H9 (cell line): Measurements from ENCODE around the gene SLAMF6. TPM values are rescaled to one million over a fixed set of nuclear protein-coding genes. Genes with fewer than 3 reads are reported as not detected.

ENCODE experiments used
- DNase-seq: peaks from one replicate; pipeline ENCODE4 v3.0.0-alpha.2; 2017
- H2AFZ ChIP-seq: one replicate; pipeline ENCODE4 v1.6.1; 2013; ENCODE audit warnings: mild to moderate bottlenecking, low read length, control low read depth, moderate library complexity
- H2AK5ac ChIP-seq: 2 replicates; pipeline ENCODE4 v1.6.1; 2013; ENCODE audit warnings: low read length, control low read depth, mixed read lengths; ENCODE audit not compliant: insufficient read length
- H2BK120ac ChIP-seq: one replicate; pipeline ENCODE4 v1.6.1; 2013; ENCODE audit warnings: low read depth, mild to moderate bottlenecking, low read length, control low read depth, inconsistent platforms; ENCODE audit not compliant: poor library complexity, severe bottlenecking
- H2BK12ac ChIP-seq: 2 replicates; pipeline ENCODE4 v1.6.1; 2013; ENCODE audit warnings: low read length, control low read depth, mixed read lengths, low read depth; ENCODE audit not compliant: insufficient read length
- H2BK15ac ChIP-seq: 2 replicates; pipeline ENCODE4 v1.6.1; 2013; ENCODE audit warnings: low read depth, low read length, control low read depth
- H2BK20ac ChIP-seq: one replicate; pipeline ENCODE4 v1.6.1; 2013; ENCODE audit warnings: low read depth, mild to moderate bottlenecking, low read length, control low read depth, inconsistent platforms; ENCODE audit not compliant: poor library complexity, severe bottlenecking
- H2BK5ac ChIP-seq: 2 replicates; pipeline ENCODE4 v1.6.1; 2013; ENCODE audit warnings: low read length, control low read depth, mixed read lengths; ENCODE audit not compliant: insufficient read length
- H3K14ac ChIP-seq: 2 replicates; pipeline ENCODE4 v1.6.1; 2013; ENCODE audit warnings: low read length, control low read depth; ENCODE audit not compliant: insufficient read depth
- H3K18ac ChIP-seq: 2 replicates; pipeline ENCODE4 v1.6.1; 2013; ENCODE audit warnings: low read depth, mild to moderate bottlenecking, mixed read lengths, low read length, control low read depth; ENCODE audit not compliant: insufficient read length
- H3K23ac ChIP-seq: 2 replicates; pipeline ENCODE4 v1.6.1; 2013; ENCODE audit warnings: low read length, control low read depth, mixed read lengths, low read depth; ENCODE audit not compliant: insufficient read length
- H3K23me2 ChIP-seq: 2 replicates; pipeline ENCODE4 v1.6.1; 2013; ENCODE audit warnings: low read depth, mild to moderate bottlenecking, mixed read lengths, low read length, control low read depth; ENCODE audit not compliant: insufficient read length, poor library complexity, severe bottlenecking
- H3K27ac ChIP-seq: 2 replicates; pipeline ENCODE4 v1.5.1; 2013; ENCODE audit warnings: low read length, control low read depth, mixed read lengths, low read depth; ENCODE audit not compliant: insufficient read length
- H3K27me3 ChIP-seq: 2 replicates; pipeline ENCODE4 v1.6.1; 2013; ENCODE audit warnings: low read length, control low read depth, inconsistent platforms; ENCODE audit not compliant: insufficient read depth
- H3K4ac ChIP-seq: 2 replicates; pipeline ENCODE4 v1.6.1; 2013; ENCODE audit warnings: low read depth, mild to moderate bottlenecking, control low read depth, inconsistent platforms, low read length, moderate library complexity
- H3K4me1 ChIP-seq: 2 replicates; pipeline ENCODE4 v1.6.1; 2013; ENCODE audit warnings: low read length, control low read depth, inconsistent platforms; ENCODE audit not compliant: insufficient read depth
- H3K4me2 ChIP-seq: 2 replicates; pipeline ENCODE4 v1.6.1; 2013; ENCODE audit warnings: low read length, control low read depth, mixed read lengths; ENCODE audit not compliant: insufficient read length, insufficient read depth
- H3K56ac ChIP-seq: 2 replicates; pipeline ENCODE4 v1.6.1; 2013; ENCODE audit warnings: low read depth, mild to moderate bottlenecking, mixed read lengths, low read length, control low read depth; ENCODE audit not compliant: insufficient read length
- H3K79me1 ChIP-seq: 2 replicates; pipeline ENCODE4 v1.6.1; 2013; ENCODE audit warnings: low read depth, mild to moderate bottlenecking, moderate library complexity, low read length, control low read depth, inconsistent platforms; ENCODE audit not compliant: insufficient read depth, poor library complexity, severe bottlenecking
- H3K79me2 ChIP-seq: 2 replicates; pipeline ENCODE4 v1.6.1; 2013; ENCODE audit warnings: low read length, control low read depth, inconsistent platforms; ENCODE audit not compliant: insufficient read depth
- H3K9ac ChIP-seq: 2 replicates; pipeline ENCODE4 v1.6.1; 2013; ENCODE audit warnings: low read length, control low read depth, mixed read lengths; ENCODE audit not compliant: insufficient read length; ENCODE audit errors: extremely low read depth
- H3K9me3 ChIP-seq: one replicate; pipeline ENCODE4 v1.6.1; 2013; ENCODE audit warnings: low read depth, low read length, inconsistent platforms; ENCODE audit not compliant: control insufficient read depth
- H3T11ph ChIP-seq: one replicate; pipeline ENCODE4 v1.6.1; 2013; ENCODE audit warnings: mild to moderate bottlenecking, low read length, control low read depth, inconsistent platforms
- H4K20me1 ChIP-seq: one replicate; pipeline ENCODE4 v1.6.1; 2013; ENCODE audit not compliant: control insufficient read depth, insufficient read length, insufficient read depth
- H4K5ac ChIP-seq: 2 replicates; pipeline ENCODE4 v1.6.1; 2013; ENCODE audit warnings: low read depth, mild to moderate bottlenecking, mixed read lengths, low read length, control low read depth; ENCODE audit not compliant: insufficient read length
- H4K8ac ChIP-seq: replicated peaks from 2 replicates; pipeline ENCODE4 v1.6.1; 2013; ENCODE audit warnings: low read length, control low read depth, mixed read lengths, low read depth; ENCODE audit not compliant: insufficient read length
- H4K91ac ChIP-seq: 2 replicates; pipeline ENCODE4 v1.6.1; 2013; ENCODE audit warnings: low read depth, mild to moderate bottlenecking, moderate library complexity, mixed read lengths, low read length, control low read depth; ENCODE audit not compliant: insufficient read length
- H3K27ac Mint-ChIP-seq, 3 experiments: 2 replicates in 2 of 3; 3 replicates in 1 of 3; pipeline ENCODE4 v1.8.0; 2020 to 2021; ENCODE audit warnings: mixed read lengths in 3 of 3, mild to moderate bottlenecking in 1 of 3, moderate library complexity in 1 of 3
- H3K27me3 Mint-ChIP-seq: 2 replicates; pipeline ENCODE4 v1.8.0; 2021; ENCODE audit warnings: low read depth, mild to moderate bottlenecking, moderate library complexity, mixed read lengths
- H3K36me3 Mint-ChIP-seq, 3 experiments: 2 replicates in 2 of 3; 3 replicates in 1 of 3; pipeline ENCODE4 v1.8.0; 2020 to 2021; ENCODE audit warnings: low read depth in 3 of 3, mixed read lengths in 3 of 3; ENCODE audit not compliant: insufficient read depth in 1 of 3
- H3K4me1 Mint-ChIP-seq, 2 experiments: 2 replicates each; pipeline ENCODE4 v1.8.0; 2020; ENCODE audit warnings: mixed read lengths in 2 of 2
- H3K4me3 Mint-ChIP-seq, 2 experiments: 2 replicates in 1 of 2; 3 replicates in 1 of 2; pipeline ENCODE4 v1.8.0; 2020 to 2021; ENCODE audit warnings: mild to moderate bottlenecking in 2 of 2, mixed read lengths in 2 of 2, moderate library complexity in 1 of 2
- H3K9me3 Mint-ChIP-seq, 2 experiments: 2 replicates in 1 of 2; 3 replicates in 1 of 2; pipeline ENCODE4 v1.8.0; 2020; ENCODE audit warnings: mild to moderate bottlenecking in 2 of 2, mixed read lengths in 2 of 2, moderate library complexity in 1 of 2
- CTCF ChIP-seq: fragments of 200-600 bp; sonication (generic); conservative IDR thresholded peaks from 3 replicates; pipeline ENCODE4 v1.8.0; 2021; ENCODE audit warnings: antibody characterized with exemption, mild to moderate bottlenecking
- WGBS: extraction: QIAGEN DNeasy Blood & Tissue Kit; methylation state at CpG from one replicate; pipeline ENCODE4 v1.1.7; 2013; ENCODE audit warnings: missing lambda C conversion rate, low lambda C conversion rate, mixed read lengths; ENCODE audit not compliant: insufficient read length; ENCODE audit errors: extremely low coverage; 5-methylcytosine and 5-hydroxymethylcytosine counted together
- total RNA-seq: library from RNA; stranded (reverse); gene quantifications from 2 replicates; pipeline ENCODE4 v1.2.1, GENCODE V29; 2021

SLAMF6 gene
- total RNA-seq, 1 experiment from 2014 or later: not detected

- no peak overlapping the region for H4K91ac ChIP-seq
- peaks cover 2% of the 10 kb centered on the region; the same call in 1 of the 2 replicates for H3K4me1 ChIP-seq
- H3K27ac Mint-ChIP-seq: no peak overlapping the region; a peak in 1 of 7 replicates
- DNase-seq: no peak
- no peak overlapping the region for H3K4me3 Mint-ChIP-seq
- no peak overlapping the region for H3K4me2 ChIP-seq
- no peak overlapping the region for H2BK20ac ChIP-seq
- H3K23ac ChIP-seq: no peak overlapping the region
- H3T11ph ChIP-seq: no peak overlapping the region
- H3K9me3 ChIP-seq: no peaks in the 10 kb centered on the region
- H2BK5ac ChIP-seq: no peak overlapping the region
- H2BK12ac ChIP-seq: no peak overlapping the region
- H3K27me3 Mint-ChIP-seq: no peaks in the 10 kb centered on the region; the same call in 1 of the 2 replicates
- WGBS: no CpG with 5 or more reads among the region's 4 CpGs
- no peaks in the 10 kb centered on the region for H3K23me2 ChIP-seq
- H2BK120ac ChIP-seq: no peak overlapping the region
- no peaks in the 10 kb centered on the region for H3K79me2 ChIP-seq
- no peak for TF ChIP-seq CTCF
- H3K18ac ChIP-seq: no peak overlapping the region
- H3K14ac ChIP-seq: no peak overlapping the region
- H2AK5ac ChIP-seq: no peak overlapping the region
- H3K9me3 Mint-ChIP-seq: peaks cover 0 to 3% of the 10 kb centered on the region in 2 experiments; a peak in 1 of 5 replicates
- no peak overlapping the region for H4K5ac ChIP-seq
- no peak overlapping the region for H4K8ac ChIP-seq
- H3K4ac ChIP-seq: no peak overlapping the region
- no peaks in the 10 kb centered on the region for H3K79me1 ChIP-seq
- H3K56ac ChIP-seq: no peak overlapping the region
- H3K9ac ChIP-seq: no peak overlapping the region
- peaks cover 0 to 3% (median 0%) of the 10 kb centered on the region in 3 experiments; a peak in 1 of 7 replicates for H3K36me3 Mint-ChIP-seq
- no peak overlapping the region for H3K27ac ChIP-seq
- H2BK15ac ChIP-seq: no peak overlapping the region
- no peak overlapping the region for H2AFZ ChIP-seq
- H3K27me3 ChIP-seq: no peaks in the 10 kb centered on the region
- H4K20me1 ChIP-seq: no peaks in the 10 kb centered on the region
- peaks cover 18 to 25% of the 10 kb centered on the region in 2 experiments for H3K4me1 Mint-ChIP-seq
Measured at GRCh38 chr1:160491017-160491416, 32.0 kb downstream of the SLAMF6 start.
